ENCODE data around the gene PRKG1. TPM values are rescaled to one million over a fixed set of nuclear protein-coding genes. Genes with fewer than 3 reads are reported as not detected.

PRKG1 gene
- total RNA-seq, 4 donors from 2014 or later, result 17.1 to 36.4 (median 25.8) TPM

GRCh38 chr10:51300617-51301304 lies 226.5 kb downstream of the PRKG1 start:
- ATAC-seq (ENCODE audit: low FRiP score), result no peak
- no peak for DNase-seq (ENCODE audit: low spot score)
- TF ChIP-seq CTCF (IDR thresholded peaks at IDR 0.05), result no peak

- TF ChIP-seq CTCF (IDR thresholded peaks at IDR 0.05), result no peak
- ATAC-seq (ENCODE audit: low FRiP score), result peak; percentile 60
- DNase-seq (ENCODE audit: low spot score), result no peak
Measured at GRCh38 chr10:51301644-51302043, 227.4 kb downstream of the PRKG1 start.

- no peak for TF ChIP-seq CTCF (IDR thresholded peaks at IDR 0.05)
- DNase-seq (ENCODE audit: low spot score) (no peak), ATAC-seq (ENCODE audit: low FRiP score) (peak; percentile 73)
Measured at GRCh38 chr10:51302316-51302715, 228.0 kb downstream of the PRKG1 start.

GRCh38 chr10:51308116-51308515 lies 233.8 kb downstream of the PRKG1 start:
- no peak for TF ChIP-seq CTCF (IDR thresholded peaks at IDR 0.05)
- ATAC-seq (ENCODE audit: low FRiP score), result no peak
- DNase-seq (ENCODE audit: low spot score), result no peak

GRCh38 chr10:51311228-51311627 lies 236.9 kb downstream of the PRKG1 start:
- no peak for DNase-seq (ENCODE audit: low spot score)
- TF ChIP-seq CTCF (IDR thresholded peaks at IDR 0.05), result no peak
- ATAC-seq (ENCODE audit: low FRiP score), result no peak

GRCh38 chr10:51312817-51313216 lies 238.5 kb downstream of the PRKG1 start:
- no peak for DNase-seq (ENCODE audit: low spot score)
- ATAC-seq (ENCODE audit: low FRiP score), result no peak
- no peak for TF ChIP-seq CTCF (IDR thresholded peaks at IDR 0.05)

- TF ChIP-seq CTCF (IDR thresholded peaks at IDR 0.05), result no peak
- no peak for DNase-seq (ENCODE audit: low spot score)
- ATAC-seq (ENCODE audit: low FRiP score), result no peak
Measured at GRCh38 chr10:51313251-51313650, 239.0 kb downstream of the PRKG1 start.

Data from omental fat pad (tissue), 4 donors.